ENCODE data around the gene CEND1.
A peak's percentile ranks its signal among the peaks of the same experiment; 100 is the strongest.

CEND1 gene

DNA sequence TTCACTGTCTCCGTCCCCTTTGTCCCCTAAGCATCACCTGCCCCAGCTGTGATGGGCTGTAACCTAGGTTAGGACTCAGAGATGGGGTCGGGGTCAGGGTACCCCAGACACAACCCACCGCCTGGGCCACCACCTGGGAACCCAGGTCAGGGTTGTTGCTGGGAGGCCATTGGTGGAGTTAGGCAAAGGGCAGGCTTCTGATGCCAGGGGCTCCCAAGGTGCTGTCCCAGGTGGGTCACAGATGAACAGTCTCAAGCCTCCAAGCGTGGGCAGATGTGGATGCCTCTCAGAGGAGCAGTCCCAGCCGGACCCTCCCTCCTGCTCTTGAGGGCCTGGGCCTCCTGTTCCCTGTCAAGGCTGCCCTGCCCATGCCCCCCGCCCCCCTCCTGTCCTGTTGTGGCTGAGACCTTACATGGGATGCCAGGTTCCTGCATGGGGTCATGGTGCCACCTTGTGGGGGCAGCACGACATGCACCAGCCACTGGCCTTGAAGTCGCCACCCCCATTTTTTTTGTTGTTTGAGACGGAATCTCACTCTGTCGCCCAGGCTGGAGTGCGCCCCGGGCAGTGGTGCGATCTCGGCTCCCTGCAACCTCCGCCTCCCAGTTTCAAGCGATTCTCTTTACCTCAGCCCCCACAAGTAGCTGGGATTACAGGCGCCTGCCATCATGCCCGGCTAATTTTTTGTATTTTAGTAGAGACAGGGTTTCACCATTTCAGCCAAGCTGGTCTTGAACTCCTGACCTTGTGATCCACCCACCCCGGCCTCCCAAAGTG, 24.7 kb downstream of the CEND1 start:
- H3K4me3 ChIP-seq (ENCODE audit: low read length), result no peak overlapping the region
- H4K20me1 ChIP-seq (ENCODE audit: control insufficient read depth, insufficient read depth, low read depth, low read length), result 0 out of 2 replicates have a peak, but pooled peaks cover 7% of the 10 kb centered on the region
- peaks cover 66% of the 10 kb centered on the region for H3K36me3 ChIP-seq (ENCODE audit: control insufficient read depth, low read length)
- no peaks in the 10 kb centered on the region for H3K4me1 ChIP-seq (ENCODE audit: control insufficient read depth, low read length)
- H3F3A ChIP-seq (ENCODE audit: control insufficient read depth, insufficient read depth), result peaks cover 13% of the 10 kb centered on the region
- H3K79me2 ChIP-seq (ENCODE audit: control insufficient read depth, low read length), result no peaks in the 10 kb centered on the region; the same call in 1 of the 2 replicates
- no peaks in the 10 kb centered on the region for H3K9me2 ChIP-seq (replicated peaks; ENCODE audit: control insufficient read depth, low read length)
- TF ChIP-seq EZH2phosphoT487 (IDR thresholded peaks at IDR 0.05; ENCODE audit: borderline replicate concordance, low read length), result no peak
- TF ChIP-seq, protein P1, sequence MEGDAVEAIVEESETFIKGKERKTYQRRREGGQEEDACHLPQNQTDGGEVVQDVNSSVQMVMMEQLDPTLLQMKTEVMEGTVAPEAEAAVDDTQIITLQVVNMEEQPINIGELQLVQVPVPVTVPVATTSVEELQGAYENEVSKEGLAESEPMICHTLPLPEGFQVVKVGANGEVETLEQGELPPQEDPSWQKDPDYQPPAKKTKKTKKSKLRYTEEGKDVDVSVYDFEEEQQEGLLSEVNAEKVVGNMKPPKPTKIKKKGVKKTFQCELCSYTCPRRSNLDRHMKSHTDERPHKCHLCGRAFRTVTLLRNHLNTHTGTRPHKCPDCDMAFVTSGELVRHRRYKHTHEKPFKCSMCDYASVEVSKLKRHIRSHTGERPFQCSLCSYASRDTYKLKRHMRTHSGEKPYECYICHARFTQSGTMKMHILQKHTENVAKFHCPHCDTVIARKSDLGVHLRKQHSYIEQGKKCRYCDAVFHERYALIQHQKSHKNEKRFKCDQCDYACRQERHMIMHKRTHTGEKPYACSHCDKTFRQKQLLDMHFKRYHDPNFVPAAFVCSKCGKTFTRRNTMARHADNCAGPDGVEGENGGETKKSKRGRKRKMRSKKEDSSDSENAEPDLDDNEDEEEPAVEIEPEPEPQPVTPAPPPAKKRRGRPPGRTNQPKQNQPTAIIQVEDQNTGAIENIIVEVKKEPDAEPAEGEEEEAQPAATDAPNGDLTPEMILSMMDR (IDR thresholded peaks at IDR 0.05; ENCODE audit: low read depth, low read length, poor library complexity, severe bottlenecking), result peak; percentile 72
- no peaks in the 10 kb centered on the region for H3K9me3 ChIP-seq (ENCODE audit: control insufficient read depth, insufficient read depth, low read length)
- H3K27me3 ChIP-seq (ENCODE audit: control insufficient read depth, low read length), result no peaks in the 10 kb centered on the region
- no peak overlapping the region for H3K4me2 ChIP-seq (ENCODE audit: low read length)
- no peak overlapping the region for H3K27ac ChIP-seq (ENCODE audit: low read depth, low read length)

DNA sequence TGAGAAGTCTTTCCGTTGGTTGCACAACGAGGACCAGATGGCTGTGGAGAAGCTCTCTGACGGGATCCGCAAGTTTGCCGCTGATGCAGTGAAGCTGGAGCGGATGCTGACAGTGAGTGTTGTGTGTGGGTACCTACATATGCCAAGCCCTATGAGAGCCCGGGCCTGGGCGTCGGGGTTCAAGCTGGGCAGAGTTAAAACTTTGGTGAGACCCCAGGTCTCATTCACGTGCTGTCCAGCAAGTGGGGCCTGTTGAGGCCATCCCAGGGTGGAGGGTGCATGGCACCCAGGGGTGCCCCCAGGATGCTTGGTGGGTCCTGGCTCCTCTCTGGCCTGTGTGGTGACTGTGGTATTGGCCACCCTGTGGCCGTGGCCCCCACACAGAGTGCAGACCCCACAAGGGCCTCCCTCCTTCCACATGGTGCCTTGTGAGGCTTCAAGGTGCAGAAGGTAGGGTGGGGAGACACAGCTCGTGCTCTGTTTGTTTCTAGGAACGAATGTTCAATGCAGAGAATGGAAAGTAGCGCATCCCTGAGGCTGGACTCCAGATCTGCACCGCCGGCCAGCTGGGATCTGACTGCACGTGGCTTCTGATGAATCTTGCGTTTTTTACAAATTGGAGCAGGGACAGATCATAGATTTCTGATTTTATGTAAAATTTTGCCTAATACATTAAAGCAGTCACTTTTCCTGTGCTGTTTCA, 25.4 kb downstream of the CEND1 start:
- Histone ChIP-seq H3F3A (ENCODE audit: control insufficient read depth, insufficient read depth) (peaks cover 13% of the 10 kb centered on the region), H3K27ac (ENCODE audit: low read depth, low read length) (no peak overlapping the region), H3K27me3 (ENCODE audit: control insufficient read depth, low read length) (no peaks in the 10 kb centered on the region), H3K4me2 (ENCODE audit: low read length) (no peak overlapping the region), H3K36me3 (ENCODE audit: control insufficient read depth, low read length) (peaks cover 67% of the 10 kb centered on the region), H3K9me2 (replicated peaks; ENCODE audit: control insufficient read depth, low read length) (no peaks in the 10 kb centered on the region), H3K79me2 (ENCODE audit: control insufficient read depth, low read length) (no peaks in the 10 kb centered on the region; the same call in 1 of the 2 replicates), H4K20me1 (ENCODE audit: control insufficient read depth, insufficient read depth, low read depth, low read length) (0 out of 2 replicates have a peak, but pooled peaks cover 7% of the 10 kb centered on the region), H3K4me1 (ENCODE audit: control insufficient read depth, low read length) (no peaks in the 10 kb centered on the region), H3K9me3 (ENCODE audit: control insufficient read depth, insufficient read depth, low read length) (no peaks in the 10 kb centered on the region), H3K4me3 (ENCODE audit: low read length) (no peak overlapping the region)
- TF ChIP-seq EZH2phosphoT487 (IDR thresholded peaks at IDR 0.05; ENCODE audit: borderline replicate concordance, low read length), result no peak
- TF ChIP-seq, protein P1 (IDR thresholded peaks at IDR 0.05; ENCODE audit: low read depth, low read length, poor library complexity, severe bottlenecking), result no peak

DNA sequence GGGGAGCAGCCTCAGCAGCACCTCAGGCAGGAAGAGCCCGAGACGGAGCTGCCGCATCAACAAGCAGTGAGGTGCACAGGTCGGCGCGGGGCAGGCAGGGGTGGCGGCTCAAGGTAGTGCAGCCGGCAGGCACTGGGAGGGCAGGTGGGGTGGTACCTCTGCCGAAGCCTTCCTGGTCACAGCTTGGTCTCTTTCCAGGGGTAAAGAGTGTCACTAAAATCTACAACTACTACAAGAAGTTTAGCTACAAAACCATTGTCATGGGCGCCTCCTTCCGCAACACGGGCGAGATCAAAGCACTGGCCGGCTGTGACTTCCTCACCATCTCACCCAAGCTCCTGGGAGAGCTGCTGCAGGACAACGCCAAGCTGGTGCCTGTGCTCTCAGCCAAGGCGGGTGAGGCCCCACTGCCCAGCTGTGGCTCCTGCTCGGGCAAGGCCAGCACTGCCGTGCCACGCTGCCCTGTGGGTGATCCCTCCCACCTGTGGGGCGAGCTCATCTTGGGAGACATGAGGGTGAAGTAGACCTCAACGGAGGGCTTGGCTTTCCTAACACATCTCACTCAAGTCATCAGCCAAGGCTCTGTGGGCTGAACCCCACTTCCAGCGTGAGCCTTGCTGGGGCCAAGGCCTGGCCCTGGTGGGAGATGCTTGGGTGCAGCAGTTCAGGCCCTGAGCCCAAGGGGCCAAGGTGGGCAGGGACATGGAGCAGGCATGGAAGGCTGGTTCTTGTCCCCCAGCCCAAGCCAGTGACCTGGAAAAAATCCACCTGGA, 26.2 kb downstream of the CEND1 start:
- Histone ChIP-seq H3K36me3 (ENCODE audit: control insufficient read depth, low read length) (peaks cover 70% of the 10 kb centered on the region), H3K4me1 (ENCODE audit: control insufficient read depth, low read length) (no peaks in the 10 kb centered on the region), H3K4me3 (ENCODE audit: low read length) (no peak overlapping the region), H3K9me3 (ENCODE audit: control insufficient read depth, insufficient read depth, low read length) (no peaks in the 10 kb centered on the region), H4K20me1 (ENCODE audit: control insufficient read depth, insufficient read depth, low read depth, low read length) (0 out of 2 replicates have a peak, but pooled peaks cover 7% of the 10 kb centered on the region), H3K79me2 (ENCODE audit: control insufficient read depth, low read length) (no peaks in the 10 kb centered on the region; the same call in 1 of the 2 replicates), H3F3A (ENCODE audit: control insufficient read depth, insufficient read depth) (peaks cover 13% of the 10 kb centered on the region), H3K9me2 (replicated peaks; ENCODE audit: control insufficient read depth, low read length) (no peaks in the 10 kb centered on the region), H3K27ac (ENCODE audit: low read depth, low read length) (no peak overlapping the region), H3K4me2 (ENCODE audit: low read length) (no peak overlapping the region), H3K27me3 (ENCODE audit: control insufficient read depth, low read length) (no peaks in the 10 kb centered on the region)
- TF ChIP-seq EZH2phosphoT487 (IDR thresholded peaks at IDR 0.05; ENCODE audit: borderline replicate concordance, low read length), result no peak
- TF ChIP-seq, protein P1 (IDR thresholded peaks at IDR 0.05; ENCODE audit: low read depth, low read length, poor library complexity, severe bottlenecking), result no peak

Measured in DOHH2 (cell line).